Glutamatergic neuron (in vitro differentiated cells): ENCODE data around the gene SETD3. TPM values are rescaled to one million over a fixed set of nuclear protein-coding genes. Genes with fewer than 3 reads are reported as not detected.

ENCODE experiments used
- DNase-seq: peaks from one replicate; pipeline ENCODE4 v3.0.0; 2022
- H3K27ac Mint-ChIP-seq: one replicate; pipeline ENCODE4 v1.8.0; 2020; ENCODE audit warnings: mild to moderate bottlenecking, mixed read lengths, inconsistent platforms; ENCODE audit not compliant: unreplicated experiment
- H3K27me3 Mint-ChIP-seq: one replicate; pipeline ENCODE4 v1.8.0; 2020; ENCODE audit warnings: mild to moderate bottlenecking, moderate library complexity, mixed read lengths, inconsistent platforms; ENCODE audit not compliant: unreplicated experiment
- H3K36me3 Mint-ChIP-seq: one replicate; pipeline ENCODE4 v1.8.0; 2020; ENCODE audit warnings: mild to moderate bottlenecking, mixed read lengths, inconsistent platforms; ENCODE audit not compliant: unreplicated experiment
- H3K4me1 Mint-ChIP-seq: one replicate; pipeline ENCODE4 v1.8.0; 2020; ENCODE audit warnings: mild to moderate bottlenecking, low read depth, mixed read lengths, inconsistent platforms; ENCODE audit not compliant: unreplicated experiment
- H3K4me3 Mint-ChIP-seq: one replicate; pipeline ENCODE4 v1.8.0; 2020; ENCODE audit warnings: mild to moderate bottlenecking, mixed read lengths, inconsistent platforms; ENCODE audit not compliant: unreplicated experiment
- H3K9me3 Mint-ChIP-seq: one replicate; pipeline ENCODE4 v1.8.0; 2020; ENCODE audit warnings: mild to moderate bottlenecking, moderate library complexity, mixed read lengths, inconsistent platforms; ENCODE audit not compliant: unreplicated experiment
- CTCF ChIP-seq: fragments of 200-600 bp; sonication (generic); IDR thresholded peaks from one replicate; pipeline ENCODE4 v1.5.0; 2021; ENCODE audit not compliant: partially characterized antibody, unreplicated experiment
- total RNA-seq: library from RNA; stranded (reverse); fragmentation: NEBNext Ultra II Directional; extraction: Animal tissue kit (Norgen Biotek cat#: 25700); gene quantifications from one replicate; pipeline ENCODE4 v1.2.1, GENCODE V29; 2021; ENCODE audit not compliant: unreplicated experiment

SETD3 gene
- total RNA-seq, 1 donor from 2014 or later, result 46.2 TPM

DNA sequence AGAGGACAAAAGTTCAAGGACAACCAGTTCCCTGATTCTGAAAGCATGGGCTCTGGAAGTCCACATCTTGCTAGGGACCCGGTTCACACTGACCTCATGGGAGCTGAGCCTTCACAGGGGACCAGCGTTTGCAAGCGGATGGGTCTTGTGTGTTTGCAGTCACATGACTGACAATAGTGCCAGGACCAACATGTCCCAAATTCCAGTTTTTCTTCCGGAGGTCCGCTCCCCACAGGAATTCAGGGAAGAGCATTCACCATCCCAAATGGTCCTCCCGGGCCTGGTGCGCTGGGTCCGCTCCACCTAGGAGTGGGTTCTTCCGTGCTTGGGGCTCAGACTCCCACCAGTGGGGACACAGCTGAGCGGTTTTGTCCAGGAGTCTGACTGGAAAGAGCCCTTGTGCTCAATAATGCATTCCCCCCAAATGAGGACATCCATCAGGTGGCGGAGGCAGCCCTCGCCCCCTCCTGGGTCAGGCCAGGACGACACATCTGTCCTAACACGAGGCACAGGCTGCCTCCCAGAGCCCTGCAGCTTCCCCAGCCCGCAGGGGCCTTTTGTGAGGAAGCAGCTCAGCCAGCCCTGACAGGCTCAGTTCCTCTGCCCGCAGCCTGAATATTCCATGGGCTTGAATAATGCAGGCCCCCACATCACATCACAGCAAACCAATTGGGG lies 116.9 kb downstream of the SETD3 start:
- no peaks in the 10 kb centered on the region for H3K9me3 Mint-ChIP-seq
- H3K4me1 Mint-ChIP-seq, result no peaks in the 10 kb centered on the region
- H3K27me3 Mint-ChIP-seq, result peaks cover 2% of the 10 kb centered on the region
- H3K4me3 Mint-ChIP-seq, result no peak overlapping the region
- DNase-seq, result no peak
- H3K27ac Mint-ChIP-seq, result no peak overlapping the region
- H3K36me3 Mint-ChIP-seq, result no peaks in the 10 kb centered on the region
- no peak for TF ChIP-seq CTCF

DNA sequence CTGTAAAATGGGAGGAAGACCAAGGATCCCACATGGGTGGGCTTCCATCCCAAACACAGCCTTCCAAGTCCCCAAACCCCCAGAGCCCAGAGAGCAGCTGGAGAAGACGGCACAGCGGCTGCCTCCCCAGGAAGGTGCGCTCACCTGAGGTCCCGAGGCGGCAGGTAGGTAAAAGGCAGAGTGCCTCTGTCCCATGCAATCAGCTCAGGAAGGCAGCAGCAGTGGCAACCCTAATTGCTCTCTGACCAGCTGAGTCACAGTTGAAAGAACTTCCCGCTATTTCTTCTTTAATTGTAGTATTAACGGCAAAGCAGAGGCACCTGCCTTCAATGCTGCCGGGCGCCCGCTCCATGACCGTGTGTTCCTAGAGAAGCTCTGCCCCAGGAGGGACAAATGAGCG lies 117.6 kb downstream of the SETD3 start:
- no peak for TF ChIP-seq CTCF
- no peak overlapping the region for H3K27ac Mint-ChIP-seq
- peaks cover 2% of the 10 kb centered on the region for H3K27me3 Mint-ChIP-seq
- no peak for DNase-seq
- no peaks in the 10 kb centered on the region for H3K4me1 Mint-ChIP-seq
- no peak overlapping the region for H3K4me3 Mint-ChIP-seq
- H3K9me3 Mint-ChIP-seq, result no peaks in the 10 kb centered on the region
- no peaks in the 10 kb centered on the region for H3K36me3 Mint-ChIP-seq

GRCh38 chr14:99361596-99362215 lies 119.0 kb downstream of the SETD3 start:
- H3K27ac Mint-ChIP-seq, result no peak overlapping the region
- H3K9me3 Mint-ChIP-seq, result no peaks in the 10 kb centered on the region
- H3K36me3 Mint-ChIP-seq, result no peaks in the 10 kb centered on the region
- H3K4me3 Mint-ChIP-seq, result no peak overlapping the region
- DNase-seq, result no peak
- no peaks in the 10 kb centered on the region for H3K4me1 Mint-ChIP-seq
- no peak for TF ChIP-seq CTCF
- peaks cover 2% of the 10 kb centered on the region for H3K27me3 Mint-ChIP-seq

DNA sequence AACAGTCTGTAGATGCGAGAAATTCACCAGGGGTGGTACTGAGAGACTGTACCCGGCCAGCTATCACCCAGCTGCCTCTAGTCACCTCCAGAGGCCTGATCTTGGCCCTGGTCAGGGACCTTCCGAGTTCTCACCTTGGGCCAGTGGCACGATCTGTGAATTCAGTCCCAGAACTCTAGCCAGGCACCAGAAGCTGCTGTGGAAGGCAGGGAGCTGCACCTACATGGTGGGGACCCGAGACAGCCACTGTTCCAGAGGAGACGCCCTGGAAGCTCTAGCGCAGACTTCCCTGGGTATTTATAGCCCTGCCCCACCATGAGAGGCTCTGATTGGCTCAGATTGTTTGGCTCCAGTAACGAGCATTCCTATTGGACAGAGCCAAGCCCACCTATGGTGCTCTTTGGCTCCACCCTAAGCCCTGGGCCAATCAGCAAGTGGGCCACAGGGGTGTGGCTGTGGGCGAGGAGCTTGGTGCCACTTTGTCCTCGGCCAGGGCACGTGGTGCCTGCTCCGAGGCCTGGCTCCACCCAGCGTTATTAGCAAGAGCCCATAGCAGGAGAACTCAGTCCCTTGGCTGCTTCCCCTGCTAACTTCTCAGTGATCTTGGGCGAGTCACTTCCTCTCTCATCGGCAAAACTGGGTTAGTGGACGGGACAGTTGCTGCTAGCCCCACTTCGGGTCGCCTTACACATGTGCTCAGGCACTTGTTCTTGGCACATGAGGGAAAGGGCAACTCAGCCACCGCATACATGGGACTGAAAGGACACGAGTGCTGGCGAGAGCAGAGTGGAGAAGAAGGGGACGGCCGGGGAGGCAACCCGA lies 119.7 kb downstream of the SETD3 start:
- no peak for DNase-seq
- Mint-ChIP-seq H3K4me3 (no peak overlapping the region), H3K9me3 (no peaks in the 10 kb centered on the region)

More for the DNA sequence above, 119.7 kb downstream of the SETD3 start:
- H3K36me3 Mint-ChIP-seq, result no peaks in the 10 kb centered on the region
- H3K27me3 Mint-ChIP-seq, result peaks cover 2% of the 10 kb centered on the region
- no peak for TF ChIP-seq CTCF
- no peaks in the 10 kb centered on the region for H3K4me1 Mint-ChIP-seq
- no peak overlapping the region for H3K27ac Mint-ChIP-seq
